Glutamatergic neuron (in vitro differentiated cells): Measurements from ENCODE around the gene DGKG. TPM values are rescaled to one million over a fixed set of nuclear protein-coding genes. Genes with fewer than 3 reads are reported as not detected.

Experiments
- DNase-seq: peaks from one replicate; pipeline ENCODE4 v3.0.0; 2022
- H3K27ac Mint-ChIP-seq: one replicate; pipeline ENCODE4 v1.8.0; 2020; ENCODE audit warnings: mild to moderate bottlenecking, mixed read lengths, inconsistent platforms; ENCODE audit not compliant: unreplicated experiment
- H3K27me3 Mint-ChIP-seq: one replicate; pipeline ENCODE4 v1.8.0; 2020; ENCODE audit warnings: mild to moderate bottlenecking, moderate library complexity, mixed read lengths, inconsistent platforms; ENCODE audit not compliant: unreplicated experiment
- H3K36me3 Mint-ChIP-seq: one replicate; pipeline ENCODE4 v1.8.0; 2020; ENCODE audit warnings: mild to moderate bottlenecking, mixed read lengths, inconsistent platforms; ENCODE audit not compliant: unreplicated experiment
- H3K4me1 Mint-ChIP-seq: one replicate; pipeline ENCODE4 v1.8.0; 2020; ENCODE audit warnings: mild to moderate bottlenecking, low read depth, mixed read lengths, inconsistent platforms; ENCODE audit not compliant: unreplicated experiment
- H3K4me3 Mint-ChIP-seq: one replicate; pipeline ENCODE4 v1.8.0; 2020; ENCODE audit warnings: mild to moderate bottlenecking, mixed read lengths, inconsistent platforms; ENCODE audit not compliant: unreplicated experiment
- H3K9me3 Mint-ChIP-seq: one replicate; pipeline ENCODE4 v1.8.0; 2020; ENCODE audit warnings: mild to moderate bottlenecking, moderate library complexity, mixed read lengths, inconsistent platforms; ENCODE audit not compliant: unreplicated experiment
- total RNA-seq: library from RNA; stranded (reverse); fragmentation: NEBNext Ultra II Directional; extraction: Animal tissue kit (Norgen Biotek cat#: 25700); gene quantifications from one replicate; pipeline ENCODE4 v1.2.1, GENCODE V29; 2021; ENCODE audit not compliant: unreplicated experiment
- TF ChIP-seq, protein P1 (sequence below): fragments of 200-600 bp; sonication (generic); IDR thresholded peaks from one replicate; pipeline ENCODE4 v1.5.0; 2021; ENCODE audit not compliant: partially characterized antibody, unreplicated experiment

DGKG gene
- total RNA-seq, 1 donor from 2014 or later, result 24.1 TPM

DNA sequence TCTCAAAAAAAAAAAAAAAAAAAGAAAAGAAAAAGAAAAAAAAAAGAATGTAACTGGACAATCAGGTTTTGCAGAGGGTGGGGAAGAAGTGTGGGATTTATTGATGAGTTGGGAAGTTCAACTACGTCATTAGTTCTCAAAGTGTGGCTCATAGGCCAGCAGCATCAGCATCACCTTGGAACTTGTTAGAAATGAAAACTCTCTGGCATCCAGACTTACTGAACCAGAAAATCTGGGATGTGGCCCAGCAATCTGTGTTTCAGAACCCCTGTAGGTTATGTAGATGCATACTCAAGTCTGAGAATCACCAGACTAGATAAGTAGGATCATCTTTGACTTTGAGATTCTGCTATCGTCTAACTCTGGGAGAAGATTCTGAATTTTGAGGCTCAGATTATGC, 207.4 kb downstream of the DGKG start:
- no peak for DNase-seq
- Mint-ChIP-seq H3K27me3 (no peaks in the 10 kb centered on the region), H3K36me3 (peaks cover 13% of the 10 kb centered on the region), H3K27ac (no peak overlapping the region), H3K9me3 (no peaks in the 10 kb centered on the region), H3K4me1 (peaks cover 2% of the 10 kb centered on the region), H3K4me3 (no peak overlapping the region)
- TF ChIP-seq, protein P1, sequence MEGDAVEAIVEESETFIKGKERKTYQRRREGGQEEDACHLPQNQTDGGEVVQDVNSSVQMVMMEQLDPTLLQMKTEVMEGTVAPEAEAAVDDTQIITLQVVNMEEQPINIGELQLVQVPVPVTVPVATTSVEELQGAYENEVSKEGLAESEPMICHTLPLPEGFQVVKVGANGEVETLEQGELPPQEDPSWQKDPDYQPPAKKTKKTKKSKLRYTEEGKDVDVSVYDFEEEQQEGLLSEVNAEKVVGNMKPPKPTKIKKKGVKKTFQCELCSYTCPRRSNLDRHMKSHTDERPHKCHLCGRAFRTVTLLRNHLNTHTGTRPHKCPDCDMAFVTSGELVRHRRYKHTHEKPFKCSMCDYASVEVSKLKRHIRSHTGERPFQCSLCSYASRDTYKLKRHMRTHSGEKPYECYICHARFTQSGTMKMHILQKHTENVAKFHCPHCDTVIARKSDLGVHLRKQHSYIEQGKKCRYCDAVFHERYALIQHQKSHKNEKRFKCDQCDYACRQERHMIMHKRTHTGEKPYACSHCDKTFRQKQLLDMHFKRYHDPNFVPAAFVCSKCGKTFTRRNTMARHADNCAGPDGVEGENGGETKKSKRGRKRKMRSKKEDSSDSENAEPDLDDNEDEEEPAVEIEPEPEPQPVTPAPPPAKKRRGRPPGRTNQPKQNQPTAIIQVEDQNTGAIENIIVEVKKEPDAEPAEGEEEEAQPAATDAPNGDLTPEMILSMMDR, result no peak

DNA sequence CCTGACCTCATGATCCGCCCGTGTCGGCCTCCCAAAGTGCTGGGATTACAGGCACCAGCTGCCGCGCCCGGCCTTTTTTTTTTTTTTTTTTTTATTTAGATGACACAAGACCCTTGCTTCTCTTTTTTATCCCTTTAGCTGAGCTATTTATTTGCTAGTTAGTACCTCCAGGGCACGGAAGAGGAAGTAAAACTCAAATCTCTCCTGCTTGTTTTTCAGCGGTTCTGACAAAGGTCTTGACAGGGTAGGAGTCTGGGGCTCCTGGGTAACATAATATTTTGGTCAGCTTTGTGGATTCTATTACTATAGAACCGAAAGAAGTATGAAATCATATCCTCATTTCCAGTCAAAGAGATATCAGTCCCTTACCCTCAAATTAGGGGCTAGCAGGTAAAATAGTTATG, 209.1 kb downstream of the DGKG start:
- no peaks in the 10 kb centered on the region for H3K27me3 Mint-ChIP-seq
- no peak overlapping the region for H3K27ac Mint-ChIP-seq
- no peak for DNase-seq
- H3K9me3 Mint-ChIP-seq, result no peaks in the 10 kb centered on the region
- TF ChIP-seq, protein P1, result no peak
- peaks cover 2% of the 10 kb centered on the region for H3K4me1 Mint-ChIP-seq
- H3K36me3 Mint-ChIP-seq, result peaks cover 13% of the 10 kb centered on the region
- H3K4me3 Mint-ChIP-seq, result no peak overlapping the region

DNA sequence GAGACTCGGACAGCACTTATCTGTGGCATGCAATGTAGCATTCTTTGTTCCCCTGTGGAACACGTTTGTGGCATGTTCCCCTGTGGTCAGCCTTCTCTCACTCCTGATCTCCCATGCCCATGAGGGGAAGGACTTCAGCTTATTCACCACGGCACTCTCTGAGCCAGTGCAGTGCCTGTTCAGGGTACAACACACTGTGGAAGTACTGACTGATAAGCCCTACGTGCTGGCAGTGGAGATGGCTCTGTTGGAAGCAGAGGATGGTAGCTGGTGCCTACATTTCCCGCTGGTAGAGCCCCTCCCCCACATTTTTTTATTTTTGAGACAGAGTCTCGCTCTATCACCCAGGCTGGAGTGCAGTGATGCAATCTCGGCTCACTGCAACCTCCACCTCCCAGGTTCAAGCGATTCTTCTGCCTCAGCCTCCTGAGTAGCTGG, 209.7 kb downstream of the DGKG start:
- H3K27me3 Mint-ChIP-seq, result no peaks in the 10 kb centered on the region
- TF ChIP-seq, protein P1, result no peak
- no peaks in the 10 kb centered on the region for H3K9me3 Mint-ChIP-seq
- peaks cover 2% of the 10 kb centered on the region for H3K4me1 Mint-ChIP-seq
- H3K27ac Mint-ChIP-seq, result no peak overlapping the region
- H3K4me3 Mint-ChIP-seq, result no peak overlapping the region
- H3K36me3 Mint-ChIP-seq, result peaks cover 13% of the 10 kb centered on the region
- DNase-seq, result no peak

DNA sequence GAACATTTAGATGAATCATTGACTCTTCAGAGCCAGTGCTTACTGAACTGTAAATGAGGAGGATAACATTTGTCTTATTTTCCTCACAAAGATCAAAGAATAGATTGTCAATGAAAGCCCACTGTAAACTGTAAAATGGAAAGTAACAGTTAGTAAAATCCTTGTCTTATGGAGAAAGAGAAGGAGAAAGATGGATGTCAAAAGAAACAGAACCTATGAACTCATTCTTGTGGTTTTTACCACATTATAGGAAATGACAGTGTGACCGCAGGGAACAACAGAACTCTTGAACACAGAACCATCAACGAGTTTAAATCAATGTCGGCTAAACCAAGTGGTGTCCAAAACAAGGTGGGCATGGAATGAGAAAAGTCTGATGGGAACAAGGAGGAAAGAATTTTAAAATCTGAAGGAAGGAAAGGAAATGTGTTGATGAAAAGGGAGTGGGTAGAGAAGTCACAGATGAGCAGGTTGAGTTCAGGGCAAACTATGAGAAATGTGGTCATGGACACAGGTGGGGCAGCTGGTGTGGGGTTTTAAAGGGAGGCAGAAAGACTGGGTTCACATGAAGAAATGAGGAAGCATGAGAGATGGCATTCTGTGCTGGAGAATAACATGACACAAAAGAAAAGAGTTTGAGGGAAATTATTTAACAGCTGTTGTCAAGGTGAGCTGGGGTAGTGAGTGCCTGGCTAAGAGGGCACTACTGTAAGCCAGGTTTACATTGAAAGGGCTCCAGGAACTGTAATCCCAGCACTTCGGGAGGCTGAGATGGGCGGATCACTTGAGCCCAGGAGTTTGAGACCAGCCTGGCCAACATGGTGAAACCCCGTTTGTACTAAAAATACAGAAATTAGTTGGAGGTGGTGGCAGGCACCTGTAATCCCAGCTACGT, 210.7 kb downstream of the DGKG start:
- peaks cover 13% of the 10 kb centered on the region for H3K36me3 Mint-ChIP-seq
- DNase-seq, result no peak
- no peak overlapping the region for H3K27ac Mint-ChIP-seq

More for the DNA sequence above, 210.7 kb downstream of the DGKG start:
- no peaks in the 10 kb centered on the region for H3K27me3 Mint-ChIP-seq
- no peaks in the 10 kb centered on the region for H3K9me3 Mint-ChIP-seq
- peaks cover 2% of the 10 kb centered on the region for H3K4me1 Mint-ChIP-seq
- TF ChIP-seq, protein P1, result no peak
- no peak overlapping the region for H3K4me3 Mint-ChIP-seq
